HepG2 (cell line): Measurements from ENCODE around the gene RTP1. TPM values are rescaled to one million over a fixed set of nuclear protein-coding genes. Genes with fewer than 3 reads are reported as not detected.

Source experiments
- ATAC-seq: fragments of 200-7000 bp; cut with Tn5 transposase; 3 replicates; pipeline ENCODE4 v1.9.1; 2020; ENCODE audit warnings: mild to moderate bottlenecking, moderate library complexity
- BruUV-seq: library from RNA; stranded (reverse); fragments of 400-500 nt; replicated peaks from 2 replicates; lab custom pipeline; 2021; lab: Mats Ljungman, UMichigan
- CTCF ChIA-PET: fragments of 300-600 bp; formaldehyde crosslinking; extraction: SDS; loops from one replicate; lab custom pipeline; 2021; ENCODE audit warnings: low total read pairs, inconsistent platforms, low intra/inter-chr PET ratio; lab: Yijun Ruan, JAX
- POLR2A ChIA-PET: fragments of 350-600 bp; sonication (Branson Sonifier 250); formaldehyde crosslinking; loops from one replicate; lab custom pipeline; 2020; ENCODE audit warnings: antibody characterized with exemption, inconsistent platforms; lab: Yijun Ruan, JAX
- DNase-seq: peaks from one replicate; pipeline ENCODE4 v3.0.0-alpha.2; 2015; ENCODE audit warnings: low spot score
- FAIRE-seq: peaks from 3 replicates; lab custom pipeline; 2011; peaks lifted over from hg19 to GRCh38; lab: Jason Lieb, UNC
- H2AFZ ChIP-seq: one replicate; pipeline ENCODE4 v1.6.1; 2011; ENCODE audit warnings: low read length, inconsistent platforms
- H3K27ac ChIP-seq: fragments of 300-600 bp; 3 replicates; pipeline ENCODE4 v1.8.0; 2011; ENCODE audit warnings: mixed run types, mild to moderate bottlenecking, mixed read lengths, low read length, inconsistent platforms; ENCODE audit not compliant: insufficient read depth; ENCODE audit errors: extremely low read length
- H3K27me3 ChIP-seq, 2 experiments: fragments of 200-600 bp in 1 of 2; 2 replicates in 1 of 2; 3 replicates in 1 of 2; pipeline versions ENCODE4 v1.6.0 to v1.8.0; 2011; ENCODE audit warnings: low read length in 2 of 2, mild to moderate bottlenecking in 2 of 2, moderate library complexity in 2 of 2, inconsistent platforms in 1 of 2; ENCODE audit not compliant: insufficient read depth in 2 of 2, control insufficient read depth in 1 of 2
- H3K36me3 ChIP-seq, 2 experiments: fragments of 200-600 bp in 1 of 2; replicated peaks in 1 of 2; 2 replicates in 1 of 2; 3 replicates in 1 of 2; pipeline versions ENCODE4 v1.5.1 to v1.8.0; 2011; ENCODE audit warnings: low read length in 2 of 2, inconsistent platforms in 1 of 2; ENCODE audit not compliant: insufficient read depth in 2 of 2, control insufficient read depth in 1 of 2
- H3K4me1 ChIP-seq: 2 replicates; pipeline ENCODE4 v1.5.1; 2012; ENCODE audit warnings: low read length, inconsistent platforms; ENCODE audit not compliant: insufficient read depth
- H3K4me2 ChIP-seq: 2 replicates; pipeline ENCODE4 v1.6.0; 2011; ENCODE audit warnings: low read depth, low read length, inconsistent platforms
- H3K4me3 ChIP-seq, 3 experiments: fragments of 200-600 bp in 1 of 3; sonication (generic), shearing (Covaris generic) in 1 of 3; replicated peaks in 1 of 3; 2 replicates each; pipeline ENCODE4 v1.5.1; 2011 to 2016; ENCODE audit warnings: low read length in 3 of 3, inconsistent platforms in 2 of 3, low read depth in 2 of 3, mild to moderate bottlenecking in 2 of 3, control low read depth in 1 of 3, mixed read lengths in 1 of 3; ENCODE audit not compliant: insufficient read depth in 1 of 3
- H3K79me2 ChIP-seq: one replicate; pipeline ENCODE4 v1.6.1; 2011; ENCODE audit warnings: low read length, inconsistent platforms; ENCODE audit not compliant: insufficient read depth
- H3K9ac ChIP-seq: 2 replicates; pipeline ENCODE4 v1.6.0; 2011; ENCODE audit warnings: mild to moderate bottlenecking, low read depth, low read length, inconsistent platforms; ENCODE audit not compliant: insufficient read depth
- H3K9me3 ChIP-seq: 2 replicates; pipeline ENCODE4 v1.5.1; 2012; ENCODE audit warnings: mild to moderate bottlenecking, low read length
- H4K20me1 ChIP-seq: 2 replicates; pipeline ENCODE4 v1.6.0; 2011; ENCODE audit warnings: inconsistent platforms, mild to moderate bottlenecking, low read length, moderate library complexity; ENCODE audit not compliant: insufficient read depth
- ARHGAP35 ChIP-seq: sonication (generic); formaldehyde crosslinking; IDR thresholded peaks from 2 replicates; pipeline ENCODE4 v1.9.0; 2022; ENCODE audit warnings: mild to moderate bottlenecking, inconsistent platforms, moderate library complexity, missing genetic modification reagents, borderline replicate concordance
- GATA4 ChIP-seq: sonication (generic); IDR thresholded peaks from 2 replicates; pipeline ENCODE4 v1.6.1; 2016; ENCODE audit warnings: antibody characterized with exemption, low read depth, borderline replicate concordance
- KDM6A ChIP-seq: IDR thresholded peaks from 2 replicates; pipeline ENCODE4 v1.6.1; 2016; ENCODE audit warnings: low read depth
- MATR3 ChIP-seq: sonication (generic); formaldehyde crosslinking; IDR thresholded peaks from 2 replicates; pipeline ENCODE4 v1.4.0; 2020; ENCODE audit warnings: missing genetic modification reagents
- NFIC ChIP-seq: IDR thresholded peaks from 2 replicates; pipeline ENCODE4 v1.6.1; 2012; ENCODE audit warnings: mild to moderate bottlenecking, low read length, inconsistent platforms
- PAWR ChIP-seq: sonication (generic); formaldehyde crosslinking; IDR thresholded peaks from 2 replicates; pipeline ENCODE4 v1.4.0; 2020; ENCODE audit warnings: missing genetic modification reagents, mild to moderate bottlenecking, borderline replicate concordance
- PCBP2 ChIP-seq: fragments of 200-400 bp; formaldehyde crosslinking; optimal IDR thresholded peaks from 2 replicates; pipeline ENCODE3; 2018; ENCODE audit warnings: low read length, low read depth; ENCODE audit not compliant: poor library complexity, severe bottlenecking
- RORA ChIP-seq: sonication (generic); formaldehyde crosslinking; IDR thresholded peaks from 2 replicates; pipeline ENCODE4 v1.5.0; 2020; ENCODE audit warnings: mild to moderate bottlenecking, missing genetic modification reagents, moderate library complexity
- ZNF138 ChIP-seq: sonication (generic); formaldehyde crosslinking; IDR thresholded peaks from 2 replicates; pipeline ENCODE4 v1.5.0; 2020; ENCODE audit warnings: mild to moderate bottlenecking, low read depth, missing genetic modification reagents
- ZNF326 ChIP-seq: sonication (generic); formaldehyde crosslinking; IDR thresholded peaks from 2 replicates; pipeline ENCODE4 v1.4.0; 2020; ENCODE audit warnings: missing genetic modification reagents, borderline replicate concordance
- ZNF468 ChIP-seq: sonication (generic); formaldehyde crosslinking; IDR thresholded peaks from 2 replicates; pipeline ENCODE4 v1.8.0; 2022; ENCODE audit warnings: mild to moderate bottlenecking, moderate library complexity, missing genetic modification reagents
- ZNF547 ChIP-seq: sonication (generic); formaldehyde crosslinking; IDR thresholded peaks from 2 replicates; pipeline ENCODE4 v1.5.1; 2020; ENCODE audit warnings: mild to moderate bottlenecking, missing genetic modification reagents
- ZNF557 ChIP-seq: sonication (generic); formaldehyde crosslinking; IDR thresholded peaks from 2 replicates; pipeline ENCODE4 v1.4.0; 2020; ENCODE audit warnings: missing genetic modification reagents
- ZNF614 ChIP-seq: IDR thresholded peaks from 2 replicates; pipeline ENCODE4 v1.6.1; 2018; ENCODE audit warnings: missing biosample characterization, missing genetic modification reagents, inconsistent platforms, borderline replicate concordance
- ZNF792 ChIP-seq: IDR thresholded peaks from 2 replicates; pipeline ENCODE4 v1.6.1; 2016
- whole genome bisulfite sequencing: methylation state at CpG from one replicate; pipeline ENCODE4 v1.1.6; 2017; ENCODE audit warnings: low lambda C conversion rate; 5-methylcytosine and 5-hydroxymethylcytosine counted together
- in situ Hi-C: cut with HindIII; loops from 2 replicates; pipeline ENCODE4 v1.10.0; 2017; ENCODE audit warnings: low pct_unique_long_range_greater_than_20kb; ENCODE audit not compliant: extremely low pct_ligation_motif_present
- intact Hi-C: fragments of 100-400 bp; cut with micrococcal nuclease; formaldehyde crosslinking; loops from one replicate; pipeline ENCODE4 v1.10.0; 2022; ENCODE audit not compliant: unreplicated experiment
- polyA plus RNA-seq, 8 experiments: library from polyadenylated mRNA; depleted of rRNA in 3 of 8; stranded (reverse) in 7 of 8; unstranded in 1 of 8; fragments of >200 nt; fragmentation: Illumina TruSeq in 4 of 8; extraction: Trizol in 4 of 8; gene quantifications; 2 replicates each; pipeline versions ENCODE4 v1.2.1 to v1.2.3, GENCODE V29; 2011 to 2016; ENCODE audit warnings: low read depth in 4 of 8, missing spikeins in 1 of 8, mixed read lengths in 1 of 8; ENCODE audit not compliant: insufficient read depth in 1 of 8
- total RNA-seq, 5 experiments: library from RNA; depleted of rRNA; stranded (reverse); fragments of >200 nt; fragmentation: Illumina TruSeq; extraction: Trizol; gene quantifications; 2 replicates each; pipeline ENCODE4 v1.2.3, GENCODE V29; 2016; ENCODE audit warnings: low read depth in 1 of 5
- TF ChIP-seq, protein P1 (sequence below): sonication (generic); formaldehyde crosslinking; IDR thresholded peaks from 2 replicates; pipeline ENCODE4 v1.4.0; 2020; ENCODE audit warnings: mild to moderate bottlenecking, missing genetic modification reagents
- TF ChIP-seq, protein P2 (sequence below): sonication (generic); formaldehyde crosslinking; IDR thresholded peaks from 2 replicates; pipeline ENCODE4 v1.4.0; 2020; ENCODE audit warnings: missing genetic modification reagents, borderline replicate concordance
- TF ChIP-seq, protein P3 (sequence below): sonication (generic); formaldehyde crosslinking; IDR thresholded peaks from 2 replicates; pipeline ENCODE4 v1.9.0; 2021; ENCODE audit warnings: missing genetic modification reagents, borderline replicate concordance

Gene RTP1
- total and polyA plus RNA-seq, 2 of the 13 experiments (the other 11 are each of a cell fraction or from before 2014, with no cell fraction given), result not detected

DNA sequence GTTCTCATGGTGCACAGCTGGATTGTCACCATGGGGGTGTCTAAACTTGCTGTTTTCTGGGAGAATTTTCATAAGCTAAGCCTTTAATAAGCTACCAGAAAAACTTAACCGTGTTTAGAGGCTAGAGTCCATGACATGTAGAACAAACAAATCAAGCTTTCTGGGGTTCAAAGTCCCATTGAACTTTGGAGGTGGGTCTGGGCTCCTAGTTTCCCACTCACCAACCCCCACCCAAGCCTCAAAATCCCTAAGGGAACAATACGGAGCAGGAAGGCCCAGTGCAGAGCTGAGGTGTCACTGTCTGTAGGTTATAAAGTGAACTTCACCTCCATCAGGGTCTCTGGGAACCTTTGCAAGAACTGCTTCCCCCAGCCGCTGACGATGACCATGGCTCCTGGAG lies 25.5 kb downstream of the RTP1 start:
- in situ Hi-C loops, result loop anchor here (5.0 kb wide), 1 partner anchor 460 kb away; no protein-coding TSS in a partner anchor
- Histone ChIP-seq H3K27ac (peak overlapping the region; percentile 37), H2AFZ (no peak overlapping the region), H3K9ac (no peak overlapping the region), H4K20me1 (no peaks in the 10 kb centered on the region), H3K4me3 (no peak overlapping the region), H3K4me2 (peak overlapping the region; percentile 48), H3K27me3 (no peaks in the 10 kb centered on the region; a peak in 1 of 5 replicates), H3K36me3 (no peaks in the 10 kb centered on the region), H3K79me2 (no peaks in the 10 kb centered on the region), H3K4me1 (peaks cover 31% of the 10 kb centered on the region), H3K9me3 (no peaks in the 10 kb centered on the region)
- no TSS peak for BruUV-seq
- ChIA-PET POLR2A (interaction anchor here (1.0 to 1.2 kb wide), 3 partner anchors 41 to 68 kb away, joined by 3 to 6 read pairs (median 4); partner anchors contain the start of gene MASP1), CTCF (interaction anchor here (0.7 kb wide), 1 partner anchor 457 kb away, joined by 4 read pairs; no protein-coding TSS in a partner anchor)
- peak; percentile 56 for ATAC-seq
- intact Hi-C loops, result loop anchor here (5.0 kb wide), 1 partner anchor 70 kb away; the partner anchor contains the start of gene MASP1
- DNase-seq, result peak; percentile 24
- FAIRE-seq, result peak; percentile 30
- 26% methylated on average over 4 of the region's 4 CpGs for WGBS
- TF ChIP-seq ZNF547 (CRISPR knock-in tag) (no peak), PAWR (CRISPR knock-in tag) (no peak), ZNF557 (CRISPR knock-in tag) (no peak), ZNF792 (CRISPR knock-in tag) (no peak), GATA4 (no peak), ZNF326 (CRISPR knock-in tag) (no peak), PCBP2 (no peak), ZNF138 (CRISPR knock-in tag) (no peak), NFIC (peak; percentile 28; the same call in 1 of the 2 replicates), ZNF614 (CRISPR knock-in tag) (no peak), ARHGAP35 (no peak), KDM6A (CRISPR knock-in tag) (peak; percentile 25; the same call in 1 of the 2 replicates), MATR3 (CRISPR knock-in tag) (no peak), RORA (no peak), ZNF468 (CRISPR knock-in tag) (no peak)
- TF ChIP-seq, protein P1, sequence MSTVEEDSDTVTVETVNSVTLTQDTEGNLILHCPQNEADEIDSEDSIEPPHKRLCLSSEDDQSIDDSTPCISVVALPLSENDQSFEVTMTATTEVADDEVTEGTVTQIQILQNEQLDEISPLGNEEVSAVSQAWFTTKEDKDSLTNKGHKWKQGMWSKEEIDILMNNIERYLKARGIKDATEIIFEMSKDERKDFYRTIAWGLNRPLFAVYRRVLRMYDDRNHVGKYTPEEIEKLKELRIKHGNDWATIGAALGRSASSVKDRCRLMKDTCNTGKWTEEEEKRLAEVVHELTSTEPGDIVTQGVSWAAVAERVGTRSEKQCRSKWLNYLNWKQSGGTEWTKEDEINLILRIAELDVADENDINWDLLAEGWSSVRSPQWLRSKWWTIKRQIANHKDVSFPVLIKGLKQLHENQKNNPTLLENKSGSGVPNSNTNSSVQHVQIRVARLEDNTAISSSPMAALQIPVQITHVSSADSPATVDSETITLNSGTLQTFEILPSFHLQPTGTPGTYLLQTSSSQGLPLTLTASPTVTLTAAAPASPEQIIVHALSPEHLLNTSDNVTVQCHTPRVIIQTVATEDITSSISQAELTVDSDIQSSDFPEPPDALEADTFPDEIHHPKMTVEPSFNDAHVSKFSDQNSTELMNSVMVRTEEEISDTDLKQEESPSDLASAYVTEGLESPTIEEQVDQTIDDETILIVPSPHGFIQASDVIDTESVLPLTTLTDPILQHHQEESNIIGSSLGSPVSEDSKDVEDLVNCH, result no peak
- TF ChIP-seq, protein P2, sequence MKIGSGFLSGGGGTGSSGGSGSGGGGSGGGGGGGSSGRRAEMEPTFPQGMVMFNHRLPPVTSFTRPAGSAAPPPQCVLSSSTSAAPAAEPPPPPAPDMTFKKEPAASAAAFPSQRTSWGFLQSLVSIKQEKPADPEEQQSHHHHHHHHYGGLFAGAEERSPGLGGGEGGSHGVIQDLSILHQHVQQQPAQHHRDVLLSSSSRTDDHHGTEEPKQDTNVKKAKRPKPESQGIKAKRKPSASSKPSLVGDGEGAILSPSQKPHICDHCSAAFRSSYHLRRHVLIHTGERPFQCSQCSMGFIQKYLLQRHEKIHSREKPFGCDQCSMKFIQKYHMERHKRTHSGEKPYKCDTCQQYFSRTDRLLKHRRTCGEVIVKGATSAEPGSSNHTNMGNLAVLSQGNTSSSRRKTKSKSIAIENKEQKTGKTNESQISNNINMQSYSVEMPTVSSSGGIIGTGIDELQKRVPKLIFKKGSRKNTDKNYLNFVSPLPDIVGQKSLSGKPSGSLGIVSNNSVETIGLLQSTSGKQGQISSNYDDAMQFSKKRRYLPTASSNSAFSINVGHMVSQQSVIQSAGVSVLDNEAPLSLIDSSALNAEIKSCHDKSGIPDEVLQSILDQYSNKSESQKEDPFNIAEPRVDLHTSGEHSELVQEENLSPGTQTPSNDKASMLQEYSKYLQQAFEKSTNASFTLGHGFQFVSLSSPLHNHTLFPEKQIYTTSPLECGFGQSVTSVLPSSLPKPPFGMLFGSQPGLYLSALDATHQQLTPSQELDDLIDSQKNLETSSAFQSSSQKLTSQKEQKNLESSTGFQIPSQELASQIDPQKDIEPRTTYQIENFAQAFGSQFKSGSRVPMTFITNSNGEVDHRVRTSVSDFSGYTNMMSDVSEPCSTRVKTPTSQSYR (CRISPR knock-in tag), result peak; percentile 42; the same call in 1 of the 2 replicates
- TF ChIP-seq, protein P3, sequence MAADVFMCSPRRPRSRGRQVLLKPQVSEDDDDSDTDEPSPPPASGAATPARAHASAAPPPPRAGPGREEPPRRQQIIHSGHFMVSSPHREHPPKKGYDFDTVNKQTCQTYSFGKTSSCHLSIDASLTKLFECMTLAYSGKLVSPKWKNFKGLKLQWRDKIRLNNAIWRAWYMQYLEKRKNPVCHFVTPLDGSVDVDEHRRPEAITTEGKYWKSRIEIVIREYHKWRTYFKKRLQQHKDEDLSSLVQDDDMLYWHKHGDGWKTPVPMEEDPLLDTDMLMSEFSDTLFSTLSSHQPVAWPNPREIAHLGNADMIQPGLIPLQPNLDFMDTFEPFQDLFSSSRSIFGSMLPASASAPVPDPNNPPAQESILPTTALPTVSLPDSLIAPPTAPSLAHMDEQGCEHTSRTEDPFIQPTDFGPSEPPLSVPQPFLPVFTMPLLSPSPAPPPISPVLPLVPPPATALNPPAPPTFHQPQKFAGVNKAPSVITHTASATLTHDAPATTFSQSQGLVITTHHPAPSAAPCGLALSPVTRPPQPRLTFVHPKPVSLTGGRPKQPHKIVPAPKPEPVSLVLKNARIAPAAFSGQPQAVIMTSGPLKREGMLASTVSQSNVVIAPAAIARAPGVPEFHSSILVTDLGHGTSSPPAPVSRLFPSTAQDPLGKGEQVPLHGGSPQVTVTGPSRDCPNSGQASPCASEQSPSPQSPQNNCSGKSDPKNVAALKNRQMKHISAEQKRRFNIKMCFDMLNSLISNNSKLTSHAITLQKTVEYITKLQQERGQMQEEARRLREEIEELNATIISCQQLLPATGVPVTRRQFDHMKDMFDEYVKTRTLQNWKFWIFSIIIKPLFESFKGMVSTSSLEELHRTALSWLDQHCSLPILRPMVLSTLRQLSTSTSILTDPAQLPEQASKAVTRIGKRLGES (CRISPR knock-in tag), result no peak
